OCI-LY3 (cell line): ENCODE results near the gene ZBTB24.

Experiments
- H2AFZ ChIP-seq: fragments of 200-600, 300-600 bp; shearing (Covaris generic); 2 replicates; pipeline ENCODE4 v1.6.0; 2014; ENCODE audit warnings: antibody characterized with exemption, low read depth, low read length
- H3K27ac ChIP-seq: fragments of 200-600, 300-600 bp; sonication (generic); 2 replicates; pipeline ENCODE4 v1.5.1; 2014; ENCODE audit warnings: mild to moderate bottlenecking, low read length, moderate library complexity, mixed read lengths
- H3K27me3 ChIP-seq: fragments of 200-600, 300-600 bp; sonication (generic); 2 replicates; pipeline ENCODE4 v1.6.1; 2014; ENCODE audit warnings: low read depth, low read length, mixed read lengths
- H3K36me3 ChIP-seq: fragments of 200-600, 300-600 bp; sonication (generic); replicated peaks from 2 replicates; pipeline ENCODE3; 2014; ENCODE audit warnings: low read depth, low read length, mixed read lengths
- H3K4me1 ChIP-seq: fragments of 300-600, 200-600 bp; sonication (generic); 2 replicates; pipeline ENCODE4 v1.6.1; 2014; ENCODE audit warnings: low read length, mixed read lengths
- H3K4me2 ChIP-seq: fragments of 200-600, 300-600 bp; sonication (generic); 2 replicates; pipeline ENCODE4 v1.6.1; 2014; ENCODE audit warnings: low read length, mixed read lengths
- H3K4me3 ChIP-seq: fragments of 300-600, 200-600 bp; sonication (generic); 2 replicates; pipeline ENCODE4 v1.5.1; 2014; ENCODE audit warnings: antibody characterized with exemption, mild to moderate bottlenecking, low read length, moderate library complexity
- H3K79me2 ChIP-seq: fragments of 300-600, 200-600 bp; shearing (Covaris generic); 2 replicates; pipeline ENCODE4 v1.6.1; 2014; ENCODE audit warnings: mild to moderate bottlenecking, low read length, mixed read lengths
- H3K9ac ChIP-seq: fragments of 300-600, 200-600 bp; shearing (Covaris generic); 2 replicates; pipeline ENCODE4 v1.6.0; 2014; ENCODE audit warnings: mild to moderate bottlenecking, low read length, moderate library complexity
- H3K9me3 ChIP-seq: fragments of 200-600, 300-600 bp; shearing (Covaris generic); 2 replicates; pipeline ENCODE4 v1.6.1; 2014; ENCODE audit warnings: low read length, mixed read lengths; ENCODE audit not compliant: insufficient read depth
- H4K20me1 ChIP-seq: fragments of 200-600, 300-600 bp; sonication (generic); 2 replicates; pipeline ENCODE4 v1.6.1; 2016; ENCODE audit warnings: low read length, mixed read lengths; ENCODE audit not compliant: insufficient read depth
- EZH2phosphoT487 ChIP-seq: fragments of 200-600 bp; shearing (Covaris generic); IDR thresholded peaks from 2 replicates; pipeline ENCODE4 v1.6.1; 2018; ENCODE audit warnings: antibody characterized with exemption, mixed run types, low read depth
- TF ChIP-seq, protein P1 (sequence below): fragments of 200-600, 300-600 bp; sonication (generic); IDR thresholded peaks from 2 replicates; pipeline ENCODE4 v1.5.1; 2014; ENCODE audit warnings: antibody characterized with exemption, low read length, low read depth

ZBTB24 gene

DNA sequence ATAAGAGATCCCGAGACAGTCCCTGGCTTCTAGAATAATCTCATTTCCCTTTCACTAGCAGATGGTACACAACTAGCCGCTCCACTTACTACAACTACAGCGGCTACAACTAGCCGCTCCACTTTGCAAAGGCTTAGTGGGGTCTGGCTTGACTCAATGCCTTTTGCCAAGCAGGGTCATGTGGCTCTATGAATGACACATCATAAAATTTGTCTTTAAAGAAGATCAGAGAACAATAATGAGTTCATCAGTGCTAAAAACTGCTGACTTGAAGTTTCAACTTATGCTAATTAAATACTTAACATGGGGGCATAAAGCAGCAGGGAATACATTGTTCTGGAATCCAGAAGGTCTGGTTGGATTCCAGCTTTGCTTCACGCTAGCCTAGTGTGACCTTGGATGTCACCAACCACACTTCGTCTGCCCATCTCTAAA is 25.4 kb downstream of the ZBTB24 start:
- H4K20me1 ChIP-seq: no peaks in the 10 kb centered on the region; the same call in 1 of the 2 replicates
- peaks cover 26% of the 10 kb centered on the region for H3K4me1 ChIP-seq
- no peak overlapping the region for H3K27ac ChIP-seq
- no peaks in the 10 kb centered on the region for H3K9me3 ChIP-seq
- H3K4me2 ChIP-seq: no peak overlapping the region
- H3K79me2 ChIP-seq: no peaks in the 10 kb centered on the region; the same call in 1 of the 2 replicates
- peaks cover 13% of the 10 kb centered on the region for H3K36me3 ChIP-seq
- no peak for TF ChIP-seq EZH2phosphoT487
- TF ChIP-seq, protein P1, sequence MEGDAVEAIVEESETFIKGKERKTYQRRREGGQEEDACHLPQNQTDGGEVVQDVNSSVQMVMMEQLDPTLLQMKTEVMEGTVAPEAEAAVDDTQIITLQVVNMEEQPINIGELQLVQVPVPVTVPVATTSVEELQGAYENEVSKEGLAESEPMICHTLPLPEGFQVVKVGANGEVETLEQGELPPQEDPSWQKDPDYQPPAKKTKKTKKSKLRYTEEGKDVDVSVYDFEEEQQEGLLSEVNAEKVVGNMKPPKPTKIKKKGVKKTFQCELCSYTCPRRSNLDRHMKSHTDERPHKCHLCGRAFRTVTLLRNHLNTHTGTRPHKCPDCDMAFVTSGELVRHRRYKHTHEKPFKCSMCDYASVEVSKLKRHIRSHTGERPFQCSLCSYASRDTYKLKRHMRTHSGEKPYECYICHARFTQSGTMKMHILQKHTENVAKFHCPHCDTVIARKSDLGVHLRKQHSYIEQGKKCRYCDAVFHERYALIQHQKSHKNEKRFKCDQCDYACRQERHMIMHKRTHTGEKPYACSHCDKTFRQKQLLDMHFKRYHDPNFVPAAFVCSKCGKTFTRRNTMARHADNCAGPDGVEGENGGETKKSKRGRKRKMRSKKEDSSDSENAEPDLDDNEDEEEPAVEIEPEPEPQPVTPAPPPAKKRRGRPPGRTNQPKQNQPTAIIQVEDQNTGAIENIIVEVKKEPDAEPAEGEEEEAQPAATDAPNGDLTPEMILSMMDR: no peak
- no peak overlapping the region for H2AFZ ChIP-seq
- H3K9ac ChIP-seq: no peak overlapping the region
- no peaks in the 10 kb centered on the region for H3K27me3 ChIP-seq
- no peak overlapping the region for H3K4me3 ChIP-seq

DNA sequence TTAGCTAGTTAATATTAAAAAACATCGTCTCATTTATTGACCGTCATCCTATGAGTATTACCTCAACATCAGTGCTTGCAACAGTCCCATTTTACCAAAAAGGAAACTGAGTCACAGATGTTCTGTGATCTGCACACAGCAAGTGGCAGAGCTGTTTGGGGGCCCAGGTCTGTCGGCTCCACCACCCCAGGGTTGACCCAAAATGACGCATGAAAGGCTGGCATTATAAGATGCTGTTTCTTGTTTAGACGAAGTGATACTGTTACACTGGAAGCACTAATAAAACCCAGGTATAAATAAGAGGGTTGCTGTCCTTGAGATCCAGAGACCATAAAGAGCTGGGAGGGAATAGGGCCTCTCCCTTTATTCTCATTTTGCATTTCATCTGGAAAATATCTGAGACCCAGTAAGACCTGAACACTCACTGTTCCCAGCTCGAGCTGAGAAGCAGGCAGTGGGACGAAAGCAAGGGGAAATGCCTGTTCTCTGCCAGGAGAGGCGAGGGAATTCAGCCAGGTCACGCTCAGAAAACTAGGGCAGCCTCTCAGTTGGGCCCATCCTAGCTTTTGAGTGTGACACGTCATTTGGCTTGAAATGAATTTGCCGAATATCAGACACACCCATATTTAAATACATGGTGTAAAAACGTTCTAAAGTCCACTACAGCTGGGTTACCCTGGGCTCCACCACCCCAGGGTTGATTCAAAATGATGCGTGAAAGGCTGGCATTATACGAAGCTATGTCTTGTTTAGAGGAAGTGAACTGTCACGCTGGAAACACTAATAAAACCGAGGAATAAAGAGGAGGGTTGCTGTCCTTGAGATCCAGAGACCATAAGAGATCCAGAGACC is 26.1 kb downstream of the ZBTB24 start:
- Histone ChIP-seq H3K4me1 (peaks cover 26% of the 10 kb centered on the region), H3K27me3 (no peaks in the 10 kb centered on the region), H3K9ac (no peak overlapping the region), H4K20me1 (no peaks in the 10 kb centered on the region; the same call in 1 of the 2 replicates), H3K36me3 (peaks cover 6% of the 10 kb centered on the region), H2AFZ (no peak overlapping the region), H3K9me3 (no peaks in the 10 kb centered on the region), H3K4me2 (peak overlapping the region; percentile 62), H3K27ac (no peak overlapping the region), H3K79me2 (no peaks in the 10 kb centered on the region; the same call in 1 of the 2 replicates), H3K4me3 (no peak overlapping the region)
- TF ChIP-seq, protein P1: no peak
- no peak for TF ChIP-seq EZH2phosphoT487

DNA sequence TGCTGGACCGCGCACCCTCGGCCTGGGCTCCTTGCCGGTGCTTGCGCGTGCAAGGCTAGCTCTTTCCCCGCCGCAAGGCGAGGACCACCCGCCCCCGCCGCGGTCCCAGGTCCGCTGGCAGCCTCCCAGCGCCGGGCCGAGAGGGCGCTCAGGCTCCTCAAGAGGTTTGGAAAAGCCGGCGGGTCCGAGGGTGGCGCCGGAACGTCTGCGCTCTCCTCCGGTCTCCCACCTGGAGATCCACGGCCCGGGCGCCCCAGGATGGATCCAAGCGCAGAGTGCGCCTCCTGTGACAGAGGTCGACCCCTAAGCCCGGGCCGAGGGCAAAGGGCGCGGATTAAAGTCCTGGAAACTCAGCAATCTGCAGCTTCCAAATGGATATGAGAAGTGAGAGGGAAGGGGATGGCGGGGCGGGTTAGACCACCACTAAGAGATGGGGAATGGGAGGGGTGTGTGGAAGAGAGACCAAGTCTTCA is 26.9 kb downstream of the ZBTB24 start:
- no peaks in the 10 kb centered on the region; the same call in 1 of the 2 replicates for H3K79me2 ChIP-seq
- H3K27me3 ChIP-seq: no peaks in the 10 kb centered on the region
- peak overlapping the region; percentile 48; the same call in 1 of the 2 replicates for H3K9ac ChIP-seq
- H2AFZ ChIP-seq: no peak overlapping the region
- peaks cover under 1% of the 10 kb centered on the region for H3K36me3 ChIP-seq
- H4K20me1 ChIP-seq: no peaks in the 10 kb centered on the region; the same call in 1 of the 2 replicates
- H3K4me1 ChIP-seq: peaks cover 26% of the 10 kb centered on the region
- no peak for TF ChIP-seq EZH2phosphoT487
- TF ChIP-seq, protein P1: no peak
- peak overlapping the region; percentile 62 for H3K4me2 ChIP-seq
- no peaks in the 10 kb centered on the region for H3K9me3 ChIP-seq
- peak overlapping the region; percentile 88 for H3K4me3 ChIP-seq
- H3K27ac ChIP-seq: no peak overlapping the region

DNA sequence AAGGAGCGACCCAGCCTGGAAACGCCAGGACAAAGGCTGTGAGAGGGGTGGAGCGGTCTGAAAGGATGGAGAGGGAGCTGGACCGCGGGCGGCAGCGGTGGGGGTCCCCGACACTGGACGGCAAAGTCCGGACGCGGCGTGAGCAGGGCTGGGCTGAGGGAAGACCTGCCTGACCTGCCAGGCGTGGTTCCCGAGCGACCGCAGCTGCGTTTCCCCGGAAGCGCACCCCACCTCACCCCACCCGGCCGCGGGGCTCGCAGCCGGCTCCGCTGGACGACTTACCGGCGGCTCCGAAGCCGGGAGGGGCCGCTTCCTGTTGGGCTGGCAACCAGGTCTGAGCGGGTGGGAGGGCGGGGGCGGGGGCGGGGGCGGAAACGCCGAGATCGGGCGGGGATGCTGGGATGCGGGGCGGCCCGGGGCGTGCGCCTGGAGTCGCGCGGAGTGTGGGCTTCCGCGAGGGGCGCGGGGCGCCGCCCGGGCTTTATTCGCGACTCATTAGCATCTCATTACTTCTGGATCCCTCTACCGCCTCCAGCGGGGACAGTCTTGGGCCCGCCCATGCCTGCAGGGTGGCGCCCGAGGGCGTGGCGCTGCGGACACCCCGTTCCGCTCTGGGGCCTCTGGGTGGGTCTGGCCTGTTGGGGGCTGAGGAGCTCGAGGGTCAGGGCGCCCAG is 27.4 kb downstream of the ZBTB24 start, which contains the start of gene MICAL1:
Gene MICAL1 (minus strand): TSS at position 336 of the 674 bp plus-strand sequence. CDS start 1,576 bp downstream, outside the sequence.
- Histone ChIP-seq H3K27me3 (no peaks in the 10 kb centered on the region), H3K79me2 (no peaks in the 10 kb centered on the region; the same call in 1 of the 2 replicates), H3K9me3 (no peaks in the 10 kb centered on the region), H2AFZ (no peak within 1 kb of the TSS), H4K20me1 (no peaks in the 10 kb centered on the region; the same call in 1 of the 2 replicates), H3K27ac (peak within 1 kb of the TSS; percentile 51), H3K9ac (peak within 1 kb of the TSS; percentile 79), H3K36me3 (no peaks in the 10 kb centered on the region), H3K4me2 (peak within 1 kb of the TSS; percentile 95), H3K4me3 (peak within 1 kb of the TSS; percentile 88), H3K4me1 (peaks cover 26% of the 10 kb centered on the region)
- TF ChIP-seq, protein P1: no peak
- TF ChIP-seq EZH2phosphoT487: no peak
